Stimulated activated CD8-positive, alpha-beta memory T cell treated with anti-CD3 and anti-CD28 coated beads, Interleukin-7, amount 100 ng/mL, for 1 hour (primary cell): Measurements from ENCODE around the gene KCNQ2.

Source experiments
- DNase-seq, 2 donors: peaks; one replicate each; pipeline ENCODE4 v3.0.0-alpha.2; 2020; ENCODE audit warnings: low read depth in 2 of 2

The KCNQ2 gene

DNA sequence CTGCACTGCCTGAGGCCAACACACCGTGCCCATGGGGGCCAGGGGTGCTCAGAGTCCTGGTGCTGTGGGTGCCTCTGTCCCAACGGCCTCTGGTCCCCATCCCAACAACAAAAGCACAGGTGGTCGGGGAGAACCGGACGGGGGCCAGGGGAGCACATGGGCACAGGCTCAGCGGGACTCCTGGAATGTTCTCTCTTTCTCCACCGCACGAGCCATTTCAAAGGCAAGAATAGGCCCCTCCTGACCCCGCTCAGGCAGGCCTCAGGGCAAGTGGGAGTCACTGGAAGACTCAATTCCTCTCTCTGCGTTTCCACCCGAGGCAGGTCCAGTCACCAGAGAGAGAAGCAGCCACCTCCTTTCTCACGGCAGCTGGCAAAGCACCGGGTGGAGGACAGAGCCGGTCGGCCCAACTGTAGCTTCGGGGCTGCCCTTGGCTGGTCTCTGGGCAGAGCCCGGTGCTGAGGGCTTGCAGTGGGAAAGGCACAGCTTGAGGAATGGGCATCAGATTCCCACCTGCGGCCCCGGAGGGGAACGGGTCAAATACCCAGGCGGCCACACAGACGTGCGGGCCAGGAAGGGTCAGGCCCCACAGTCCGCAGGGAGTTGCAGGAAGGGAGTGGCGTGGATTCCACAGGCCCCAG lies 55.2 kb downstream of the KCNQ2 start:
- DNase-seq = no peak

DNA sequence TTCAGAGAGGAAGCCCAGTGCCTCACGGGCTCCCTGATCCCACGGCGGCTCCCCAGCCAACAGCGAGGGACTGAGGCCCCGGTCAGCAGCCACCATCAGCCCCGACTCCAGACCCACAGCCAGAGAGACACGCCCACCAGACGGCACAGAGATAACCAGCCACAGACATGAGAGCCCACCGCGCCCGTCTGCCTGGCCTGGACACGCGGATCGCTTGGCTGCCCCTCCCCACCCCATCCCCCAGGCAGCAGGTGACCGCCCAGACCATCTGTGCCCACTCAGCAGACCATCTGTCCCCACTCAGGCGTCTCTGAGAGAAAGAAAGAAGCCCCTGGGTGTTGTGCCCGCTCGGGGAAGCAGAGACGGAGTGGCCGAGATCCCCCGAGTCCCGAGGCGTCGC lies 55.8 kb downstream of the KCNQ2 start:
- no peak for DNase-seq

DNA sequence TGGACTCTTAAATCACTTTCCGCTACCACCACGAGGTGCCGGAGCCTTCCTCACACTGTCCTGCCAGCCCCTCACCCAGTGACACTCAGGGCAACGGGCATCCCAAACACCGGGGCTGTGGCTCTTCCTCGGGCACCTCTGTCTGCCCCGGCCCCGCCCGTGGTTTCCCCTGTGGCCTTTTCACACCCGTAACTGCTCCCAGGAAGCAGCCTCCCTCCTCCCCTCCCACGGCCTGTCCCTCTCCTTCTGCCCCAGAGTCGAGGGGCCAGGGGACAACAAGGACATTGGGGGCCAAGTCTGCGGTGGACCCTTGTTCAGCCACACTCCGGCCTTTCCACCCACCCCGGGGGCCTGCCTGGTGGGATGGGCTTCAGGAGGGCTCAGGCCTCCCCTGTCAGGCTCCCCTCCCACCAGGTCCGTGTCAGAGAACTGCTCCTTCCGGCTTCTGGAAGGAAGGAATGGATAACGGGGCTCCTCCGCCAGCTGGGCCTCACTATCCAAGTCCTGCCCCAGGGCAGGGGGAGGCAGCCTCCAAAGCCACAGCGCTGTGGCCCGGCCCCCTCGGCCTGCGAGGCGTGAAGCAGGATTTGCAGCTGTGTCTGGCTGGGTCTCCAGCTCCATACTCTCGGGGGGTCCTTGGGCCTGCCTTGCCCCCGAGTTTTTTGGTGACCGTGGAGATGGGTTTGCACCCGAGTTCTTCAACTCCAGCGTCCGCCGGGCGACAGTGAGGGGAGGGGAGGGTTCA lies 56.6 kb downstream of the KCNQ2 start:
- no peak for DNase-seq

DNA sequence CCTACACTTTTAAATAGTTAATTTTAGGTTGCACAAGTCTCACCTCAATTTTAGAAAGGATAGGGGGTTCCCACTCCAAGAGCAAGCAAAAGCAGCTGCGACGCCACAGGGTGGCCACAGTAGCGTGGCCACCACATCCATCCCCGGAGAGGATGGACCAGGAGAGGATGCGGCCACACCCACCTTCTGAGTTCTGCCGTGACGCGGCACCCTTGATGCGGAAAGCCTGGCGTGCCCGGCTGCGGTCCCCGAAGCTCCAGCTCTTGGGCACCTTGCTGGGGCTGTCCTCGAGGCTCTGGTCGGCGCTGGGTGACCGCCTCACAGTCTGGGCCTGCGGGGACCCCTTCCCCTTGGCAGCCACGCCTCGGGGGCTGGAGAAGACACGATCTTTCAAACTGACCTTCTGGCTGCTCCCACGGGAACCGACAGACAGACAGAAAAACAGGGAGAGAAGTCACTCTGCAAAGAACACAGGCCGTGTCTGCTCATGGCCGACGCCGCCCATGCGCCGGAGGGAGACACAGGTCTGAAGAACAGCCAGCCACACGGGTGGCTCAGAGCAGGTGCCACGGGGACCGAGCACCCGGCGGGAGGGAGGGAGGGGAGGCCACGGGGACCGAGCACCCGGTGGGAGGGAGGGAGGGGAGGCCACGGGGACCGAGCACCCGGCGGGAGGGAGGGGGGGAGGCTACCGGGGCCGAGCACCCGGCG lies 57.6 kb downstream of the KCNQ2 start:
- DNase-seq = no peak

DNA sequence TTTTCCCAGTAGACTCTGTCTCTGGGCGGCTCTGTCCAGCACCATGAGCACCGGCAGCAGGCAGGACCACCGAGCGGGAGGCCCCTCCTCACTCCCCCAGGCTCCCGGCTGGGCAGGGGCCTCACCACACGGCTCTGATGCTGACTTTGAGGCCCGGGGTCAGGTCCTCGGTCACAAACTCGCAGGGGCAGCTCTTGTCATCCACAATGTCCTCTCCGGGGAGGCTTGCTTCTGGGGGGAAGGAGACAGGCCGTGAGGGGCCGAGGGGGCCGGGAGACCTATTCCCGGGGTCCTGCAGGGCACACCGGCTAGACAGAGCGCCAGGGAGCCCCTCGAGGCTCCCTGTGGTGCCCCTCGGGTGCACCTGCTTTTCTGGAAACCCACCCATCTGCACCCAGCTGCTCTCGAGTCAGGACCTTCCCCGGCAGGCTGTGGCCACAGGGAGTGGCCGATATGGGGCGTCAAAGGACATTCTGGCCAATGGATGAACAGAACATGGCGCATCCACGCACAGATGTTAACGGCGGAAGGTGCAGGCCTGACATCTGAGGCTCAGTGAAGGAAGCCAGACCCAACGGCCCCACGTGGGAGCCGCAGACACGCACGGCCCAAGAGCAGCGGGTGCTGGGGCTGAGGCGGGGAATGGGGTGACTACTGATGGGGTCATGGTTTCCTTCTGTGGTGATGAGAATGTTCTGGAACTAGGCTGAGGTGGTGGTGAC lies 58.3 kb downstream of the KCNQ2 start:
- DNase-seq = no peak

DNA sequence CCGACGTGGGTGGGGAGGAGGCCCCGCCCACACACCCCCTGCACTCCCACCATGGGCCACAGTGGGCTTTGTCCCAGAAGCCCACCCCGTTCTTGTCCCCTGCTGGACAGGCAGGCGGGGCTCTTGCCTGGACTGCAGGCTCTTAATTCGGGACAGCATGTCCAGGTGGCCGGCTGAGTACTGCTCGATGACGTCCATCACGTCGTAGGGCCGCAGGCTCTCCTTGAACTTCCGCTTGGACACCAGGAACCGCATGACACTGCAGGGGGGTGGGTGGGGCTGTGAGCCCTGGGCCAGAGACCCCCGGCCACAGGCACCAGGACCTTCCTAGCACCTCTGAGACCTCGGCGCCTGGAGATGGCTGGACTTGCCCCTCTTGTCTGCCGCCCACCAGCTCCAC lies 59.1 kb downstream of the KCNQ2 start:
- no peak for DNase-seq

DNA sequence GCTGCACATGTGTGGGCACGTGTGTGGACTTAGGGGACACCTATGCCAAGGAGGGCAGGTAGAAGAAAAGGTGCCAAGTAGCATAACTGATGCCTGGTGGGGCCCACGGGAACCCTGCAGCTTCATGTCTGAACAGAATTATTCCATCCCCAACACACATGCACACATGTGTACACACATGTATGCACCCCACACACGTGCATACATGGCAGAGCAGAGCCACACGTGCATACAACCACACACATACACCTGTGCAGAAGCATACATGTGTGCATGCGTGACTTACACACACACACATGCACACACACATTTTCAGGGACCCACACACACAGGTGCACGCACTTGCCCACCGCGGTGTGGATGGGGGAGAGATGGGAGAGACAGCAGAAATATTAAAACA lies 59.6 kb downstream of the KCNQ2 start:
- no peak for DNase-seq

DNA sequence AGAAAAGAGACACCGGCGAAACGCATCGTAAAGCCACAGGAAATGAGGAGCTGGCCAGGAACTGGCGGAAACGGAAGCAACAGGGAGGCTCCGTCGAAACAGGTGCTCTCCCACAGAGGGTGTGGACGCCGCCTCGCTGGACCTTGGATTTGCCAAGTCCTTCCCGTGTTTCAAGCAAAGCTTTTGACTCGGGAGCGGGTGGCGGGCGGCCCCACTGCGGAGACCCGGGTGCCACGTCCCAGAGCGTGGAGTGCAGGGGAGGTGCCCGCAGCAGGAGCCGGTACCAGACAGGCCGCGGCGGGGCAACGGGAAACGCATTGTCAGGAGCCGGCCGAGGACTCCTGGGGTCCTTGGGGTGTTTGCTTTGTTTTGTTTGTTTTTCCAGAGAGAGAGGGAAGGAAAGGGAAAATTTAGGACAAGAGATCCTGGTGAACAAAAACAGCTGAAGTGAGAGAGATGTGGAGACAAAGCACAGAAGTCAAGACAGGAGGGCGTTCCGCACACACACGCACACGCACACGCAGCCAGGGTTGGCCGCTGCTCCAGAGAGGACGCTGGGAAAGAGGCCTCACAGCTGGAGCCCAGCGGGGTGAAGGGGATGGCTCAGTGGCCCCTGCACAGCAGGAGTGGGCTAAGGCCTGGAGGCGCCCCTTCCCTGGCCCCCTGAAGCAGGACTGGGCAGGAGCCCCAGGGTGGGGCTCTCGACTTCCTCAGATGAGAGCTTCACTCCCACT lies 60.4 kb downstream of the KCNQ2 start:
- no peak for DNase-seq

DNA sequence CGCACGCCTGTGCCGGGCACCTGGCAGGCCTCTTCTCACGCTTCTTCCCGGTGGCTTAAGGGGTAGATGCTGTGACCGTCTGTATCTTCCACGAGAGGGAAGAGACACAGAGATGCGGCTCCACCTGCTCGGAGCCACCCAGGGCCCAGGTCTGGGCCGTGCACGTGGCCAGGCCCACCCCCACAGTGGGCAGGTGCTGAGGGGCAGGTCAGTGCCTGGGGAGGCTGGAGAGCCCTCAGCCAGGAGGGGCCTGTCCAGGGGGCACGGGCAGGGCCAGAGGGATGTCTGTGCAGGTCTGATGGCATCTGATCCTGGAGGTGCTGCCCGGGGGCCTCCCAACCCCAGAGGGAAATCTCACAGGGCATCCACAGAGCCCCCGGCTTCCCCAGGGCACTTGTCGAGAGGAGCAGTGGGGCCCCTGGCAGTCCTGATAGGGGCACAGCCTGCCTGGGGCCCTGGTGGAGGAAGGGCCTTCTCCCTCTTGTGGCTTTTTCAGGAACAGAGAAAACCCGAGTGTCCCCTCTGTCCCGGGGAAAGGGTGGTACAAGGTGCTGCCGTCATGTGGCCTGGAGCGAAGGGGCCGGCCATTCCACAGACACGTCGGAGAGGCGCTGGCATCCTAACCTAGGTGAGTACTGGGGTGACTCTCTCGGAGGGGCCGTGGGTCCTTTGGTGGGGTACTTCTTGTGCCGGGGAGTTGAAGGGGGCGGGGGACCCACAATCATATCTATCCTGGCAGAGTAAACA lies 61.1 kb downstream of the KCNQ2 start:
- no peak for DNase-seq

DNA sequence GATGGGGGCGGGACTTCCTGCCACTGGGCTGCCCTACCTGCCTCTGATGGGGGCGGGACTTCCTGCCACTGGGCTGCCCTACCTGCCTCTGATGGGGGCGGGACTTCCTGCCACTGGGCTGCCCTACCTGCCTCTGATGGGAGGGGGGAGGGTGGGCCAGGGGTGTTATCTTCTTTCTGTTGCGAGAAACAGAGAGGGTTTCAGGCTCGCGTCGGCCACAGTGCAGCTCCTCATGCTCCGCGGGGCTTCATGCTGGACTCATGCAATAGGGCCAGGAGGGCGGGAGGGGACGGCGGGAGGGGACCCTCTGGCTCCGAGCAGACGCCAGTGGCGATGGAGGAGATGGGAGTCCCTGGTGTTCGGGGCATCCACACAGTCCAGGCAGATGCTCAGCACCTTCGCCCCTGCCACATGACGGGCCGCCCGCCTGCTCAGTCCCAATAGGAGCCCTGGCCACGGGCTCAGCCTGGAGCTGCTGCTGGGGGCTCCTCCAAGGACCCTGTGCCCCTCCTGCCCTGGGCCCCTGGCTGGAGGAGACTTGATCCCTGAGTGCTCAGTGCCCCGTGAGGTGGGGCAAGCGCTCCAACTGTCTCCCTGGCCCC lies 62.5 kb downstream of the KCNQ2 start:
- no peak for DNase-seq

DNA sequence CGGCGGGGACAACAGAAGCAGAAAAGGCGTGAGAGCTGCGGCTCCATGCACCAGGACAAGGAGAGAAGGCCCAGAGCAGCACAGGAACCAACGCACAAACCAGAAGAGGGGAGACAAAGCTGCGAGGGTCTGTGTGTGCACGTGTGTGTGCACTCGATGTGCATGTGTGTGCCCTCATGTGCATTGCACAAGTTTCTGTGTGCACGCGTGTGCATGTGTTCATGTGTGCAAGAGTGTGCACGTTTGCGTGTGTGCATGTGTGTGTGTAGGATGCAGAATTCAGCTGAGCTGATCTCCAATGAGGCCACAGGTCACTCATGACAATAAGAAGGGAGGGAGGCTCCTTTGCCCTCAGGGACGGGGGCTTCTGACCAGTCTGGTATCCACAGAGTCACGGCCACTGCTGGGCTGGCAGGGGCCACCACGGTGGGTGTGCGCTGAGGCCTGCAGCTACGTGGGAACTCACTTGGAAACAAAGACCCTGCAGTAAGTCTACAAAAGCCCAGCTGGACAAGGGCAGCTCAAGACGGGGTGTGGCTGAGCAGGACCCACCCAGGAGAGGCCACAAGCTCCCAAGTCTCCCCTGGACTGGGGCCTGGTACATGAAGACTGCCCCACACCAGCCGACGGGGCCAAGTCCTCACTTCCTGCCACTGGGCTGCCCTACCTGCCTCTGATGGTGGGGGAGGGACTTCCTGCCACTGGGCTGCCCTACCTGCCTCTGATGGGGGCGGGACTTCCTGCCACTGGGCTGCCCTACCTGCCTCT lies 63.2 kb downstream of the KCNQ2 start:
- no peak for DNase-seq

DNA sequence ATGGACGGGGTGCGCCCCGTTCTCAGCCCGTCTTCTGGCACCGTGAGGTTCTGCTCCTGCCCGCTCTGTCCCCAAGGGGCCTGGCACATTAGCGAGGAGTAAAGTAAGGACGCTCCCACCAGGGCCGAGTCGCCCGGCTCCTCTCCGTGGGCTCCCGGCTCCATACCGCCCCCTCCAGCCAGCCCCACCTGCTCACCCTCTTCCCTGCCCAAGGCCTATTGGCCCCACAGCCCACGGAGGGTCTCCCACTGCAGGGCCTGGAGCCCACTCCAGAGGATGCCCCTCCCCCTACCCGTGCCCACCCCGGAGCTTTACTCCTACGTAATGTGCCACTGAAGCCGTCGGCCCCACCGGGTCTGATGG lies 63.8 kb downstream of the KCNQ2 start:
- no peak for DNase-seq

DNA sequence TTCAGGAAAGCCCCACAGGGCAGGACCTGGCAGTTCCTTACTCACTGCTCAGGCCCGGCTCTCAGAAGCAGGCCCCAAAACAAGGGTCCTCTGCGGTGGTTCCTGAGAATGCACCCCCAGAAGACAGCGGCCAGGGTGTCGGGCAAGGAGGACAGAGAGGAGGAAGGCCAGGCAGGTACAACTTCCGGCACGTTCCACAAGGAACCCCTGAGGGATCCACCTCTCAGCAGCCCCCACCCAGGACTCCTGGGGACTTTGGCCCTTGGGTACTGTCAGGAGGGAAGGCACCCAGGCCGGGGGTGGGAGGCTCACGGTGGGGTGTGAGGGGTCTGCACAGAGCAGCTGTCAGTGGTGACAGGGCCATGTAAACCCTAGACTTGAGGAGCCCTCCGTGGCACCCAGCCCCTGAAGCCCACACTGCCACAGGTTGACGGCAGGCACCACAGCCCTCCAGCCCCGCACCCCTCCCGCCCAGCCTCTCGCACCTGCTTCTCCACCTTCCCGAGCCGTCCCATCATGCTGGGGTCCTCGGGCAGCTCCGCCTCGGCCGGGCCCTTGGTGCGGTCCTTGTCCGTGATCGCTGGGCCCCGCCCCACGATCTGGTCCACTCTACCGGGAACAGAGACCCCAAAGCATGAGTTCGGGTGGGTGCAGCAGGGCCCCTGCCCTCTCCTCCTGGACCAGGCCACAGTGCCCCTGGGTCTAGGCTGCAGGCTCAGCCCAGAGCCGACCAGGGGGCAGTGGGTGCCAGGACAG lies 64.3 kb downstream of the KCNQ2 start:
- DNase-seq = no peak

DNA sequence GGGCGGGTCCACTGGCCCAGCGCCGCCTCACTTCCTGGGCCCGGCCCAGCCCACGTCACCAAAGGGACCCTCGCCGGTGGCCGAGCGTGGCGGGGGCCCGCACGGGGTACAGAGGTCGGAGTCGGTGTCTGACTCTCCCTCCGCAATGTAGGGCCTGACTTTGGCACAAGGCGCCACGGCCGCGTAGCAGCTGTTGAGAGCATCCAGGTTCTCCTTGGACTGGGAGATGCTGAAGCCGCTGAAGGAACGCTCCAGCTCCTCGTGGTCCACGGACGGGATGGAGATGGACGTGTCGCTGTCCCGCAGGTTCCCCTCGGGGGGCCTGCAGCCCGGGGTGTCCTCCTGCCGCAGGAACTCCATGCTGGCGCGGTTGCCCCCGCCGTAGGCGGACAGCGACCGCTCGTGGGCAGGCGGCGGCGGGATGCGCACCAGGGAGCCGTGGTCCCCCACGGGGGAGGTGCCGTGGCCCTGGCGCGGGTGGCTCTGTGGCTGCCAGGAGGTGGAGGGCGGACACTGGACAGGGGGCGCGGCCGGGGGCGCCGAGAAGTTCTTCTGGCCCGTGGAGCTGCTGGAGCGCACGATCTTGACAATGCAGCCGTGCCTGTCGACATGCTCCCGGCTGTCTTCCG lies 65.7 kb downstream of the KCNQ2 start:
- no peak for DNase-seq

DNA sequence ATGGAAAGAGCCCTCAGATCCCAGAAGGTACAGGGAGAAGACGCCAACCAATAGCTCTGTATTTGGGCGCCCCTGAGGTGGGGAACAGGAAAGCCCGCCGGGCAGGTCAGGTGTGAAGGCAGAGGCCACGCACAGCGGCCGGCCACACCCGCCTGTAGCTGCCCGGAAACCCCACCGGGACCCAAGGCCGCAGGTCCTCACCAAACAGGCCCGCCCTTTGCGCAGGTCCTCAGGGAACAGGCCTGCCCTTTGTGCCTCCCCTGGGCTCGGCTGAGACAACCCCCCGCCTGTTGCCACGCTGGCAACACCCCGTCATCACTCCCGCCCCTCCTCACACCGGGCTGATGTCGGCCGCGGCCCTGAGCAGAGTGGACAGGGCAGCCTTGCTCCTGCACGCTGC lies 66.4 kb downstream of the KCNQ2 start:
- no peak for DNase-seq

DNA sequence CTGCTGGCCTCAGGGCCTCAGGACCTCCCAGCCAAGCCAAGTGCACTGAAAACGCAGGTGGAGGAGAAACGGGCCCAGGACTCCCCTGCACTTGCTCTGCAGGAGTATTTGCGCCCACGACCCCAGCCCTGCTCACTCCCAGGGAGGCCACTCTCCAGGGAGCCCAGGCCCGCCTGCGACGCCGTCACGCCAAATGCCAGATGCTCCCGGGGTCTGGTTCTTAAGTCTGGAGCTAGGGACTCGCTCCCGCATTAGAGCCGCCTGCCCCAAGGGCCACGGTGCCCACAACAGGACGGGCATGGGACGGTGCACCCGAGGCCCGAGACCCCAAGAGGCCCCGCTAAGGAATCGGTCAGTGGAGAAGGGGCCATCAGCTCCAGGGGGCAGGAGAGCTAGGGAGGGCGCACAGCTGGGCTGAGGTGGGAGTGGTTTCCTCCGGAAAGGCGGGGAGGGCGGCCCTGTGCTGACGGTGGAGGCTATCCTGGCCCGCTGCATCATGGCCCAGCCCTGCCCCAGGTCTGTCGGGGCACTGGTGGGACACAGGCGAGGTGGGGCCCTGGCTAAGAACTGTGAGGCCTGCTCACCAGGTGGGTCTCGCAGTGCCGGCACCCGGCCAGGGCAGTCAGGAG lies 67.2 kb downstream of the KCNQ2 start:
- DNase-seq = no peak

DNA sequence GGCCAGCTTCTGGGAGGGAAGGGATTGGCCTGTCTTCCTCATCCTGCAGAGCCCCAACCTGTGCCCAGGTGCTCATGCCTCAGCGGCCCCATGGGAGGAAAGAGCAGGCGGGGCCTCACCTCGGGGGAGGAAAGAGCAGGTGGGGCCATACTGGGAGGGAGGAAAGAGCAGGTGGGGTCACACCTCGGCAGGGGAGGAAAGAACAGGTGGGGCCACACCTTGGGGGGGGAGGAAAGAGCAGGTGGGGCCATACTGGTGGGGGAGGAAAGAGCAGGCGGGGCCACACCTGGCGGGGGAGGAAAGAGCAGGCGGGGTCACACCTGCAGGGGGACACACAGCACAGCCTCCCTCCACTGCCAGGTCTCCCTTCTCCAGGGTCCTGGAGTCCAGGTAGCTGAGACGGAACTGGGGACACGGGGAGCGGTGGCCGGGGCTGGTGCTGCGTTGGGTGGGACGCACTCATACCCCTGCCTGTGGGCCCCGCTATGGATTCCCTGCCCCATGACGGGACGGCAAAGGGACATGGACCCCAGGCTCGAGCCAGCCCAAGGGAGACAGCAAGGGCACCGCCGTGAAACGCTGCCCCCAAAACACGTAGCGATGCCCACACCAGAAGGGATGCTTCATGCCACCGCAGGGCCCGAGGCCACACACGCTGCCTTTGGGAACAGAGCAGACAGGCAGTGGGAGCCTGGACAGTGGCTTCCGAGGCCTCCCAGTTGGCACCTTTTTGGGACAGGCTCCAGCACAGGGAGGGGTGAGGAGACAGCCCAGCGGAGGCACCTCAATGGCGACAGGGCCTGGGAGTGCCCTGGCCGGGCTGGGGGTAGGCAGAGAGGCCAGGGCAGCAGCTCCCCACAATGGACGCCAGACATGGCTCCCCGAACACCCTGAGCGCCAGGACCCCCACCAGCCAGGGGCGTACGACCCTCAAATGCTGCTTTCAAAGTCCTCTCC lies 68.0 kb downstream of the KCNQ2 start:
- DNase-seq = no peak
